Posterior vena cava (tissue), 2 donors: ENCODE data around the gene SRL. TPM values are rescaled to one million over a fixed set of nuclear protein-coding genes. Genes with fewer than 3 reads are reported as not detected.

Experiments used
- DNase-seq: peaks from one replicate; pipeline ENCODE4 v3.0.0-alpha.2; 2020; ENCODE audit warnings: low spot score
- intact Hi-C, 2 donors: fragments of 100-400 bp; cut with DNase I; formaldehyde crosslinking; loops; one replicate each; pipeline versions ENCODE4 v1.14.1 to v1.14.2; 2022 to 2023
- long read RNA-seq, 2 donors: library from polyadenylated mRNA; unstranded; transcript quantifications; one replicate each; pipeline ENCODE4 v2.0.0, GENCODE V29; 2020 to 2021
- total RNA-seq, 2 donors: library from RNA; stranded (reverse); fragmentation: NEBNext Ultra II Directional; extraction: Animal tissue kit (Norgen Biotek cat#: 25700); gene quantifications; one replicate each; pipeline ENCODE4 v1.2.1, GENCODE V29; 2021
- donor health status: DM: yes; HTN: yes; CAD: no.
- donor health status: DM: yes; HTN: yes; CAD: no.

The SRL gene
- total RNA-seq = 1 to 10 TPM; 4.1 to 4.6 TPM
- long read RNA-seq, donor 1, full-length matches to known transcripts = 3 of 3 reads
- long read RNA-seq, donor 1, partial matches to known transcripts = 0 of 3 reads
- long read RNA-seq, donor 1, other reads (novel, unspliced or antisense) = 0 of 3 reads
- long read RNA-seq, donor 2, full-length matches to known transcripts = 1 of 4 reads
- long read RNA-seq, donor 2, partial matches to known transcripts = 1 of 4 reads
- long read RNA-seq, donor 2, other reads (novel, unspliced or antisense) = 2 of 4 reads

GRCh38 chr16:4241928-4242283 lies at the start of gene SRL:
TSS of gene SRL (minus strand) at chr16:4242080. CDS start at chr16:4242067, 13 bp downstream.
- intact Hi-C loops = no loop called here
- DNase-seq = no peak

GRCh38 chr16:4290236-4290830 lies 48.5 kb upstream of the SRL start:
- no peak for DNase-seq
- intact Hi-C loops = loop anchor here (2.0 to 5.0 kb wide), 2 partner anchors 37 to 38 kb away; no protein-coding TSS in a partner anchor

- intact Hi-C loops = no loop called here
- DNase-seq = peak; percentile 89
Observed at GRCh38 chr16:4288148-4288921, 46.5 kb upstream of the SRL start.

GRCh38 chr16:4285167-4285566 lies 43.3 kb upstream of the SRL start:
- DNase-seq = no peak
- intact Hi-C loops = no loop called here

GRCh38 chr16:4283939-4284338 lies 42.1 kb upstream of the SRL start:
- intact Hi-C loops = no loop called here
- DNase-seq = no peak

- DNase-seq = no peak
- intact Hi-C loops = no loop called here
Observed at GRCh38 chr16:4283441-4283840, 41.6 kb upstream of the SRL start.

- no peak for DNase-seq
- intact Hi-C loops = no loop called here
Observed at GRCh38 chr16:4280625-4281024, 38.7 kb upstream of the SRL start.

- intact Hi-C loops = loop anchor here in 1 of 2 donors (10.0 kb wide), 1 partner anchor 137 kb away; the partner anchor contains the start of gene CORO7
- DNase-seq = no peak
Observed at GRCh38 chr16:4277987-4278513, 36.2 kb upstream of the SRL start.

GRCh38 chr16:4275861-4276260 lies 34.0 kb upstream of the SRL start:
- intact Hi-C loops = loop anchor here in 1 of 2 donors (10.0 kb wide), 1 partner anchor 139 kb away; the partner anchor contains the start of gene CORO7
- DNase-seq = no peak

GRCh38 chr16:4273858-4274311 lies 32.0 kb upstream of the SRL start:
- DNase-seq = peak; percentile 87
- intact Hi-C loops = loop anchor here in 1 of 2 donors (10.0 kb wide), 1 partner anchor 141 kb away; the partner anchor contains the start of gene CORO7

- DNase-seq = peak; percentile 86
- intact Hi-C loops = loop anchor here in 1 of 2 donors (1.0 to 10.0 kb wide), 2 partner anchors 38 to 142 kb away; partner anchors contain the start of gene CORO7
Observed at GRCh38 chr16:4272114-4272956, 30.5 kb upstream of the SRL start.

GRCh38 chr16:4271176-4272113 lies 29.6 kb upstream of the SRL start:
- peak; percentile 98 for DNase-seq
- intact Hi-C loops = loop anchor here in 1 of 2 donors (1.0 to 10.0 kb wide), 2 partner anchors 39 to 143 kb away; partner anchors contain the start of gene CORO7

- intact Hi-C loops = loop anchor here in 1 of 2 donors (10.0 kb wide), 1 partner anchor 144 kb away; the partner anchor contains the start of gene CORO7
Observed at GRCh38 chr16:4270595-4270994, 28.7 kb upstream of the SRL start.

GRCh38 chr16:4270091-4270490 lies 28.2 kb upstream of the SRL start:
- intact Hi-C loops = loop anchor here in 1 of 2 donors (10.0 kb wide), 1 partner anchor 145 kb away; the partner anchor contains the start of gene CORO7
- no peak for DNase-seq

More at GRCh38 chr16:4270595-4270994, 28.7 kb upstream of the SRL start:
- DNase-seq = no peak

GRCh38 chr16:4266372-4266771 lies 24.5 kb upstream of the SRL start:
- no peak for DNase-seq
- intact Hi-C loops = no loop called here

- intact Hi-C loops = no loop called here
Observed at GRCh38 chr16:4265676-4266075, 23.8 kb upstream of the SRL start.

GRCh38 chr16:4264546-4264945 lies 22.7 kb upstream of the SRL start:
- intact Hi-C loops = loop anchor here in 1 of 2 donors (5.0 kb wide), 1 partner anchor 63 kb away; no protein-coding TSS in a partner anchor

More at GRCh38 chr16:4265676-4266075, 23.8 kb upstream of the SRL start:
- DNase-seq = peak; percentile 75

More at GRCh38 chr16:4264546-4264945, 22.7 kb upstream of the SRL start:
- no peak for DNase-seq
